Natural killer cell (primary cell): ENCODE results near the gene SLC39A11. TPM values are rescaled to one million over a fixed set of nuclear protein-coding genes. Genes with fewer than 3 reads are reported as not detected.

Source experiments
- ATAC-seq, 3 donors: fragments of 150-1000 bp in 2 of 3; fragments of 200-7000 bp in 1 of 3; cut with Tn5 transposase; 1 replicate in 1 of 3; 2 replicates in 2 of 3; pipeline ENCODE4 v1.10.0; 2021; ENCODE audit warnings: mild to moderate bottlenecking in 2 of 3, moderate library complexity in 2 of 3
- DNase-seq, 2 donors: peaks; one replicate each; pipeline versions ENCODE4 v3.0.0 to v3.0.0-alpha.2; 2013 to 2021; ENCODE audit warnings: mixed read lengths in 1 of 2
- H3K27ac ChIP-seq: one replicate; pipeline ENCODE4 v1.5.1; 2013; ENCODE audit warnings: mild to moderate bottlenecking, low read length
- H3K27me3 ChIP-seq: one replicate; pipeline ENCODE4 v1.6.1; 2013; ENCODE audit warnings: low read length; ENCODE audit not compliant: control insufficient read depth, insufficient read depth
- H3K36me3 ChIP-seq: one replicate; pipeline ENCODE4 v1.6.1; 2013; ENCODE audit warnings: low read length; ENCODE audit not compliant: control insufficient read depth, insufficient read depth
- H3K4me1 ChIP-seq: one replicate; pipeline ENCODE4 v1.6.1; 2013; ENCODE audit warnings: low read length; ENCODE audit not compliant: control insufficient read depth, insufficient read depth
- H3K4me3 ChIP-seq: one replicate; pipeline ENCODE4 v1.5.1; 2013; ENCODE audit warnings: low read length
- H3K9me3 ChIP-seq: one replicate; pipeline ENCODE4 v1.6.1; 2013; ENCODE audit warnings: low read length; ENCODE audit not compliant: control insufficient read depth, insufficient read depth
- H3K27ac Mint-ChIP-seq, 2 donors: one replicate each; pipeline ENCODE4 v1.8.0; 2022; ENCODE audit warnings: mild to moderate bottlenecking in 2 of 2, mixed read lengths in 2 of 2, moderate library complexity in 1 of 2
- H3K27me3 Mint-ChIP-seq, 2 donors: one replicate each; pipeline ENCODE4 v1.8.0; 2022; ENCODE audit warnings: low read depth in 2 of 2, mixed read lengths in 2 of 2
- H3K36me3 Mint-ChIP-seq: one replicate; pipeline ENCODE4 v1.8.0; 2022; ENCODE audit warnings: mixed read lengths
- H3K4me1 Mint-ChIP-seq, 2 donors: one replicate each; pipeline ENCODE4 v1.8.0; 2022; ENCODE audit warnings: mixed read lengths in 2 of 2
- H3K4me3 Mint-ChIP-seq: one replicate; pipeline ENCODE4 v1.8.0; 2022; ENCODE audit warnings: mild to moderate bottlenecking, moderate library complexity, mixed read lengths
- H3K9me3 Mint-ChIP-seq, 2 donors: one replicate each; pipeline ENCODE4 v1.8.0; 2022; ENCODE audit warnings: mixed read lengths in 2 of 2
- CTCF ChIP-seq: fragments of 200-600 bp; IDR thresholded peaks from one replicate; pipeline ENCODE4 v1.8.0; 2022; ENCODE audit warnings: antibody characterized with exemption
- WGBS: methylation state at CpG from one replicate; pipeline ENCODE4 v1.1.7; 2013; ENCODE audit warnings: missing lambda C conversion rate; ENCODE audit not compliant: insufficient coverage; 5-methylcytosine and 5-hydroxymethylcytosine counted together
- intact Hi-C: fragments of 100-400 bp; cut with micrococcal nuclease; formaldehyde crosslinking; loops from one replicate; pipeline ENCODE4 v1.14.2; 2022
- total RNA-seq, 4 donors: library from RNA; stranded (reverse); fragments of 120-200 nt in 1 of 4; gene quantifications; one replicate each; pipeline versions ENCODE4 v1.2.3 to v1.2.4, GENCODE V29; 2013 to 2022

SLC39A11 gene
- total RNA-seq, 3 donors from 2014 or later (not counting 1 experiment from before 2014, with no cell fraction given): 32.6 to 44.9 (median 39.4) TPM

GRCh38 chr17:73138541-73139138 lies 46.2 kb upstream of the SLC39A11 start:
- no peaks in the 10 kb centered on the region for H3K36me3 Mint-ChIP-seq
- DNase-seq: no peak
- H3K4me3 Mint-ChIP-seq: no peak overlapping the region
- Histone ChIP-seq H3K27me3 (no peaks in the 10 kb centered on the region), H3K36me3 (no peaks in the 10 kb centered on the region), H3K27ac (no peak overlapping the region), H3K4me3 (no peak overlapping the region), H3K9me3 (no peaks in the 10 kb centered on the region), H3K4me1 (peaks cover 2% of the 10 kb centered on the region)
- no peak for ATAC-seq
- no peak overlapping the region for H3K27ac Mint-ChIP-seq
- intact Hi-C loops: no loop called here
- no peak for TF ChIP-seq CTCF
- H3K4me1 Mint-ChIP-seq: peaks cover 10 to 12% of the 10 kb centered on the region in 2 donors
- 82% methylated on average over 11 of the region's 11 CpGs for WGBS
- H3K27me3 Mint-ChIP-seq: no peaks in the 10 kb centered on the region
- H3K9me3 Mint-ChIP-seq: no peaks in the 10 kb centered on the region

DNA sequence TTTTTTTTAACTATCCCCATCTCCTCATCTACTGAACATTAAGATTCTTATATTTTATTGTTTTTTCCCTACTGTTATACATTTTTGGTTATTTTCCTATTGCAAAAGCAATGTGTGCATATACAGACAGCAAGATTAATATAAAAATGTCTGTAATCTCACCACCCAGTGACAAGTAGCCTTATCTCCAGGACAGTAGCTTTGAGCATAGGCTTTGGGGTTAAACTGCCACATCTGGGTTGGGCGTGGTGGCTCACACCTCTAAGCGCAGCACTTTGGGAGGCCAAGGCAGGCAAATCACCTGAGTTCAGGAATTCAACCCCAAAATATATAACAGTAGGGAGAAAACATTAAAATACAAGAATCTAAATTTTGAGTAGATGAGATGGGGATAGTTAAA lies 44.9 kb upstream of the SLC39A11 start:
- Mint-ChIP-seq H3K9me3 (no peaks in the 10 kb centered on the region), H3K27ac (no peak overlapping the region), H3K36me3 (no peaks in the 10 kb centered on the region), H3K4me3 (no peak overlapping the region), H3K4me1 (no peaks in the 10 kb centered on the region), H3K27me3 (no peaks in the 10 kb centered on the region)
- 85% methylated on average over 2 of the region's 2 CpGs for WGBS
- Histone ChIP-seq H3K27me3 (no peaks in the 10 kb centered on the region), H3K4me1 (no peaks in the 10 kb centered on the region), H3K36me3 (no peaks in the 10 kb centered on the region), H3K4me3 (no peak overlapping the region), H3K27ac (no peak overlapping the region), H3K9me3 (no peaks in the 10 kb centered on the region)
- DNase-seq (no peak), ATAC-seq (no peak)
- intact Hi-C loops: no loop called here
- no peak for TF ChIP-seq CTCF

DNA sequence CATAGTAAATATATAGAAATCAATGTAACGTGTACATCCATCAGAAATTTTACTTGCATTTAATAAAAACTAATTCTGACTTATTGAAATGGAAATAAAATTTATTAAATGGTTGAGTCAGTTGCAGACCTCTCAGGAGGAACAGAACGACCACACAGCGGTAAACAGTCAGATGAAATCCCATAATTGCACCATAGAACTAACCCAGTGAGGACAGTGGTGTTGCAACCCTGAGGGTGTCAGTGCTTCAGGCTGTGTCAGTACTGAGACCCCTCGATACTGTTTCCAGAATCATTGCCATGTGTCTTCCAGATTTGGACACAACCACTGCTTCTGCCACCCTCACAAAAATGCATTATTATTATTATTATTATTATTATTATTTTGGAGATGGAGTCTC lies 43.3 kb upstream of the SLC39A11 start:
- H3K27ac ChIP-seq: no peak overlapping the region
- DNase-seq (no peak), ATAC-seq (no peak)
- no peak overlapping the region for H3K27ac Mint-ChIP-seq
- no peaks in the 10 kb centered on the region for H3K9me3 ChIP-seq
- no peaks in the 10 kb centered on the region for H3K9me3 Mint-ChIP-seq
- no peaks in the 10 kb centered on the region for H3K4me1 Mint-ChIP-seq
- H3K4me1 ChIP-seq: no peaks in the 10 kb centered on the region
- TF ChIP-seq CTCF: no peak
- no peaks in the 10 kb centered on the region for H3K36me3 ChIP-seq
- no peaks in the 10 kb centered on the region for H3K27me3 Mint-ChIP-seq
- no peaks in the 10 kb centered on the region for H3K27me3 ChIP-seq
- 90% methylated on average over 4 of the region's 4 CpGs for WGBS
- intact Hi-C loops: no loop called here
- no peak overlapping the region for H3K4me3 ChIP-seq
- no peak overlapping the region for H3K4me3 Mint-ChIP-seq
- no peaks in the 10 kb centered on the region for H3K36me3 Mint-ChIP-seq
